ENCODE results near the gene STK24. TPM values are rescaled to one million over a fixed set of nuclear protein-coding genes. Genes with fewer than 3 reads are reported as not detected.
A peak's percentile ranks its signal among the peaks of the same experiment; 100 is the strongest.

STK24 gene
- total and polyA plus RNA-seq, 2 of the 4 experiments (the other 2 are of a cell fraction): 29.2 to 43.4 TPM

GRCh38 chr13:98528663-98529064 lies 48.2 kb downstream of the STK24 start:
- Histone ChIP-seq H2BK15ac (ENCODE audit: low read depth, low read length) (no peak overlapping the region), H3K14ac (replicated peaks; ENCODE audit: low read depth, low read length) (no peak overlapping the region), H2AFZ (replicated peaks; ENCODE audit: low read length, poor library complexity) (peak overlapping the region; percentile 19), H3K56ac (ENCODE audit: extremely low read depth, insufficient read depth, low read length) (no peak overlapping the region), H2BK5ac (ENCODE audit: low read depth, low read length, poor library complexity, severe bottlenecking) (no peak overlapping the region), H3K4me1 (ENCODE audit: control insufficient read depth, insufficient read depth, low read length) (peaks cover 5% of the 10 kb centered on the region; the same call in 1 of the 2 replicates), H4K20me1 (ENCODE audit: insufficient read depth, low read length) (peaks cover 99% of the 10 kb centered on the region), H3K27ac (ENCODE audit: insufficient read depth, low read length) (no peak overlapping the region), H3K9me3 (ENCODE audit: control insufficient read depth, insufficient read depth, low read length) (no peaks in the 10 kb centered on the region), H4K8ac (ENCODE audit: low read depth in 2 of 2, low read length in 2 of 2) (no peak overlapping the region), H3K4me2 (ENCODE audit: low read depth, low read length) (no peak overlapping the region), H2BK20ac (ENCODE audit: low read depth, low read length) (no peak overlapping the region), H3K79me1 (ENCODE audit: low read depth in 1 of 2, low read length in 2 of 2) (peaks cover 44 to 94% of the 10 kb centered on the region in 2 experiments), H3K18ac (ENCODE audit: low read depth, low read length) (no peak overlapping the region), H3K9ac (ENCODE audit: low read depth, low read length) (no peak overlapping the region), H3K4me3 (ENCODE audit: insufficient read depth, low read depth, low read length) (no peak overlapping the region), H3K4ac (ENCODE audit: low read depth, low read length) (no peak overlapping the region), H4K5ac (ENCODE audit: low read depth, low read length) (no peak overlapping the region), H3K23ac (ENCODE audit: low read depth, low read length) (no peak overlapping the region), H4K91ac (ENCODE audit: insufficient read depth, low read depth, low read length) (no peak overlapping the region), H2BK120ac (ENCODE audit: low read depth, low read length) (no peak overlapping the region), H3K27me3 (ENCODE audit: control insufficient read depth, insufficient read depth, low read length) (no peaks in the 10 kb centered on the region), H2AK9ac (replicated peaks; ENCODE audit: low read depth, low read length, poor library complexity) (no peak overlapping the region), H2AK5ac (ENCODE audit: low read depth, low read length) (no peak overlapping the region), H3K36me3 (ENCODE audit: control insufficient read depth, insufficient read depth, low read length) (no peaks in the 10 kb centered on the region), H3K9me1 (ENCODE audit: insufficient read depth, low read length) (peaks cover 49% of the 10 kb centered on the region)
- dilution Hi-C loops (cut with HindIII; ENCODE audit: low sequenced_read_pairs, unreplicated experiment): no loop called here
- CTCF ChIA-PET: interaction anchor here (1.1 kb wide), 1 partner anchor 9 kb away, joined by 3 read pairs; no protein-coding TSS in a partner anchor
- POLR2A ChIA-PET (ENCODE audit: unreplicated experiment): no interaction called here
- intact Hi-C loops (cut with micrococcal nuclease): no loop called here
- TF ChIP-seq CEBPB (IDR thresholded peaks at IDR 0.05; ENCODE audit: low read depth, low read length) (no peak), NFE2L2 (IDR thresholded peaks at IDR 0.05; ENCODE audit: low read depth, low read length) (no peak), BHLHE40 (IDR thresholded peaks at IDR 0.05; ENCODE audit: low read depth, low read length) (no peak), MAZ (IDR thresholded peaks at IDR 0.05; ENCODE audit: borderline replicate concordance, low read depth, low read length) (no peak), RCOR1 (IDR thresholded peaks at IDR 0.05; ENCODE audit: insufficient replicate concordance, low read length) (no peak), RAD21 (IDR thresholded peaks at IDR 0.05; ENCODE audit: low read length) (no peak), RFX5 (IDR thresholded peaks at IDR 0.05; ENCODE audit: low read depth, low read length) (no peak), MXI1 (IDR thresholded peaks at IDR 0.05; ENCODE audit: borderline replicate concordance, low read depth, low read length) (no peak), CHD1 (IDR thresholded peaks at IDR 0.05; ENCODE audit: low read depth, low read length) (no peak), MAFK (IDR thresholded peaks at IDR 0.05; ENCODE audit: low read depth, low read length) (no peak)
- ATAC-seq (ENCODE audit: low read depth): peak; percentile 60
- in situ Hi-C loops (cut with MboI; ENCODE audit: low sequenced_read_pairs): no loop called here
- peak; percentile 35 for DNase-seq
- WGBS, 2 experiments (ENCODE audit: extremely low coverage in 2 of 2, insufficient read length in 1 of 2): 53% methylated on average over 2 of the region's 8 CpGs; no CpG with 5 or more reads in 1 of the 2 experiments
- BruUV-seq (replicated peaks): no TSS peak
